Measurements from ENCODE around the gene MLC1.

MLC1 gene

GRCh38 chr22:50074551-50075530 lies 10.4 kb downstream of the MLC1 start:
- DNase-seq = no peak

GRCh38 chr22:50074056-50074455 lies 11.2 kb downstream of the MLC1 start:
- DNase-seq = no peak

- DNase-seq = no peak
Measured at GRCh38 chr22:50072714-50073538, 12.3 kb downstream of the MLC1 start.

- no peak for DNase-seq
Measured at GRCh38 chr22:50072167-50072555, 13.1 kb downstream of the MLC1 start.

- no peak for DNase-seq
Measured at GRCh38 chr22:50071432-50072166, 13.6 kb downstream of the MLC1 start.

- DNase-seq = no peak
Measured at GRCh38 chr22:50070366-50070765, 14.9 kb downstream of the MLC1 start.

- DNase-seq = no peak
Measured at GRCh38 chr22:50068096-50068495, 17.1 kb downstream of the MLC1 start.

- no peak for DNase-seq
Measured at GRCh38 chr22:50067244-50067643, 18.0 kb downstream of the MLC1 start.

GRCh38 chr22:50064453-50064852 lies 20.8 kb downstream of the MLC1 start:
- no peak for DNase-seq

GRCh38 chr22:50063589-50064393 lies 21.4 kb downstream of the MLC1 start:
- no peak for DNase-seq

GRCh38 chr22:50062509-50063135 lies 22.6 kb downstream of the MLC1 start:
- DNase-seq = no peak

GRCh38 chr22:50061824-50062355 lies 23.3 kb downstream of the MLC1 start:
- no peak for DNase-seq

GRCh38 chr22:50061141-50061823 lies 23.9 kb downstream of the MLC1 start:
- DNase-seq = no peak

GRCh38 chr22:50060441-50061140 lies 24.6 kb downstream of the MLC1 start:
- DNase-seq = no peak

- DNase-seq = no peak
Measured at GRCh38 chr22:50059881-50060262, 25.4 kb downstream of the MLC1 start.

GRCh38 chr22:50058906-50059880 lies 26.0 kb downstream of the MLC1 start:
- no peak for DNase-seq

GRCh38 chr22:50058061-50058905 lies 26.9 kb downstream of the MLC1 start, which contains the start of gene TTLL8:
Gene TTLL8 (minus strand): TSS chr22:50058298.
- no peak for DNase-seq
